ENCODE data around the gene ACIN1.
A peak's percentile ranks its signal among the peaks of the same experiment; 100 is the strongest.
"Not testable (repeated sequence)": the region's sequence is repeated elsewhere in the genome, so short reads cannot be mapped to it uniquely, and the experiment has no call there.

The ACIN1 gene

GRCh38 chr14:23017091-23017490 lies 77.8 kb downstream of the ACIN1 start:
- DNase-seq: no peak

- no peak for DNase-seq
Measured at GRCh38 chr14:23015618-23016017, 79.3 kb downstream of the ACIN1 start.

GRCh38 chr14:23013749-23014054 lies 81.2 kb downstream of the ACIN1 start:
- not testable (repeated sequence) for DNase-seq

GRCh38 chr14:23013054-23013748 lies 81.7 kb downstream of the ACIN1 start:
- peak; percentile 17 for DNase-seq

GRCh38 chr14:23009939-23010726 lies 84.8 kb downstream of the ACIN1 start, which contains the start of gene C14orf93:
TSS of gene C14orf93 (minus strand) at chr14:23010143. CDS start at chr14:22999023, 11,120 bp downstream.
- peak; percentile 91 for DNase-seq

- no peak for DNase-seq
Measured at GRCh38 chr14:23009483-23009938, 85.4 kb downstream of the ACIN1 start.

- no peak for DNase-seq
Measured at GRCh38 chr14:23008831-23009230, 86.1 kb downstream of the ACIN1 start.

All from right kidney (tissue), 1 donor.